Glutamatergic neuron (in vitro differentiated cells): ENCODE data around the gene VMO1. TPM values are rescaled to one million over a fixed set of nuclear protein-coding genes. Genes with fewer than 3 reads are reported as not detected.

Experiments used
- DNase-seq: peaks from one replicate; pipeline ENCODE4 v3.0.0; 2022
- H3K27ac Mint-ChIP-seq: one replicate; pipeline ENCODE4 v1.8.0; 2020; ENCODE audit warnings: mild to moderate bottlenecking, mixed read lengths, inconsistent platforms; ENCODE audit not compliant: unreplicated experiment
- H3K27me3 Mint-ChIP-seq: one replicate; pipeline ENCODE4 v1.8.0; 2020; ENCODE audit warnings: mild to moderate bottlenecking, moderate library complexity, mixed read lengths, inconsistent platforms; ENCODE audit not compliant: unreplicated experiment
- H3K36me3 Mint-ChIP-seq: one replicate; pipeline ENCODE4 v1.8.0; 2020; ENCODE audit warnings: mild to moderate bottlenecking, mixed read lengths, inconsistent platforms; ENCODE audit not compliant: unreplicated experiment
- H3K4me1 Mint-ChIP-seq: one replicate; pipeline ENCODE4 v1.8.0; 2020; ENCODE audit warnings: mild to moderate bottlenecking, low read depth, mixed read lengths, inconsistent platforms; ENCODE audit not compliant: unreplicated experiment
- H3K4me3 Mint-ChIP-seq: one replicate; pipeline ENCODE4 v1.8.0; 2020; ENCODE audit warnings: mild to moderate bottlenecking, mixed read lengths, inconsistent platforms; ENCODE audit not compliant: unreplicated experiment
- H3K9me3 Mint-ChIP-seq: one replicate; pipeline ENCODE4 v1.8.0; 2020; ENCODE audit warnings: mild to moderate bottlenecking, moderate library complexity, mixed read lengths, inconsistent platforms; ENCODE audit not compliant: unreplicated experiment
- CTCF ChIP-seq: fragments of 200-600 bp; sonication (generic); IDR thresholded peaks from one replicate; pipeline ENCODE4 v1.5.0; 2021; ENCODE audit not compliant: partially characterized antibody, unreplicated experiment
- total RNA-seq: library from RNA; stranded (reverse); fragmentation: NEBNext Ultra II Directional; extraction: Animal tissue kit (Norgen Biotek cat#: 25700); gene quantifications from one replicate; pipeline ENCODE4 v1.2.1, GENCODE V29; 2021; ENCODE audit not compliant: unreplicated experiment

The VMO1 gene
- total RNA-seq, 1 donor from 2014 or later = 2.5 TPM

- no peaks in the 10 kb centered on the region for H3K36me3 Mint-ChIP-seq
- peak; percentile 44 for DNase-seq
- no peak overlapping the region for H3K4me3 Mint-ChIP-seq
- H3K4me1 Mint-ChIP-seq = no peaks in the 10 kb centered on the region
- TF ChIP-seq CTCF = no peak
- no peaks in the 10 kb centered on the region for H3K9me3 Mint-ChIP-seq
- H3K27ac Mint-ChIP-seq = no peak overlapping the region
- H3K27me3 Mint-ChIP-seq = no peaks in the 10 kb centered on the region
These were observed 41.2 kb upstream of the VMO1 start for GRCh38 chr17:4827399-4827798.

GRCh38 chr17:4823373-4824089 is 37.4 kb upstream of the VMO1 start:
- Mint-ChIP-seq H3K27ac (no peak overlapping the region), H3K4me1 (no peaks in the 10 kb centered on the region), H3K9me3 (no peaks in the 10 kb centered on the region), H3K36me3 (no peaks in the 10 kb centered on the region), H3K27me3 (peaks cover 1% of the 10 kb centered on the region), H3K4me3 (no peak overlapping the region)
- no peak for TF ChIP-seq CTCF
- DNase-seq = no peak

GRCh38 chr17:4822835-4823234 is 36.7 kb upstream of the VMO1 start:
- no peak overlapping the region for H3K27ac Mint-ChIP-seq
- peaks cover 1% of the 10 kb centered on the region for H3K27me3 Mint-ChIP-seq
- no peak for TF ChIP-seq CTCF
- H3K9me3 Mint-ChIP-seq = no peaks in the 10 kb centered on the region
- DNase-seq = no peak
- no peaks in the 10 kb centered on the region for H3K4me1 Mint-ChIP-seq
- H3K4me3 Mint-ChIP-seq = no peak overlapping the region
- H3K36me3 Mint-ChIP-seq = no peaks in the 10 kb centered on the region

GRCh38 chr17:4818276-4818675 is 32.1 kb upstream of the VMO1 start:
- no peak overlapping the region for H3K27ac Mint-ChIP-seq
- no peaks in the 10 kb centered on the region for H3K4me1 Mint-ChIP-seq
- no peak for TF ChIP-seq CTCF
- no peak for DNase-seq
- H3K27me3 Mint-ChIP-seq = peaks cover 1% of the 10 kb centered on the region
- H3K36me3 Mint-ChIP-seq = no peaks in the 10 kb centered on the region
- H3K9me3 Mint-ChIP-seq = peaks cover 1% of the 10 kb centered on the region
- no peak overlapping the region for H3K4me3 Mint-ChIP-seq

GRCh38 chr17:4816826-4817225 is 30.7 kb upstream of the VMO1 start:
- DNase-seq = no peak
- Mint-ChIP-seq H3K27me3 (peaks cover 6% of the 10 kb centered on the region), H3K27ac (no peak overlapping the region), H3K36me3 (no peaks in the 10 kb centered on the region), H3K4me1 (no peaks in the 10 kb centered on the region), H3K4me3 (no peak overlapping the region), H3K9me3 (peaks cover 1% of the 10 kb centered on the region)
- TF ChIP-seq CTCF = no peak
